Stimulated activated CD4-positive, alpha-beta T cell treated with anti-CD3 and anti-CD28 coated beads, Interleukin-4, amount 100 ng/mL, for 48 hours (primary cell): ENCODE results near the gene TAF1B.
"Not testable (repeated sequence)": the region's sequence is repeated elsewhere in the genome, so short reads cannot be mapped to it uniquely, and the experiment has no call there.

Experiments used
- DNase-seq, 2 donors: peaks; one replicate each; pipeline ENCODE4 v3.0.0-alpha.2; 2020; ENCODE audit warnings: low read depth in 2 of 2

Gene TAF1B

GRCh38 chr2:9830685-9831410 lies 12.4 kb upstream of the TAF1B start:
- no peak for DNase-seq

GRCh38 chr2:9831670-9832069 lies 11.6 kb upstream of the TAF1B start:
- DNase-seq, result no peak

- DNase-seq, result no peak
Observed at GRCh38 chr2:9832586-9832985, 10.7 kb upstream of the TAF1B start.

GRCh38 chr2:9835068-9835467 lies 8.2 kb upstream of the TAF1B start:
- not testable (repeated sequence) for DNase-seq

- DNase-seq, result no peak
Observed at GRCh38 chr2:9836074-9836473, 7.2 kb upstream of the TAF1B start.

- no peak for DNase-seq
Observed at GRCh38 chr2:9836517-9836916, 6.8 kb upstream of the TAF1B start.

GRCh38 chr2:9837451-9837850 lies 5.8 kb upstream of the TAF1B start:
- no peak for DNase-seq

GRCh38 chr2:9838391-9838790 lies 4.9 kb upstream of the TAF1B start:
- no peak for DNase-seq

GRCh38 chr2:9842487-9843228 lies 616 bp upstream of the TAF1B start:
- no peak for DNase-seq

- DNase-seq, result no peak
Observed at GRCh38 chr2:9844036-9844483, 786 bp downstream of the TAF1B start.

GRCh38 chr2:9844576-9844975 lies 1.3 kb downstream of the TAF1B start:
- DNase-seq, result no peak

GRCh38 chr2:9846554-9846953 lies 3.3 kb downstream of the TAF1B start:
- DNase-seq, result no peak

- no peak for DNase-seq
Observed at GRCh38 chr2:9847140-9847539, 3.9 kb downstream of the TAF1B start.

- no peak for DNase-seq
Observed at GRCh38 chr2:9852881-9853280, 9.6 kb downstream of the TAF1B start.

- DNase-seq, result no peak
Observed at GRCh38 chr2:9857814-9858729, 14.8 kb downstream of the TAF1B start.

GRCh38 chr2:9858730-9859068 lies 15.4 kb downstream of the TAF1B start:
- DNase-seq, result no peak

- DNase-seq, result not testable (repeated sequence)
Observed at GRCh38 chr2:9860922-9861580, 17.8 kb downstream of the TAF1B start.

- DNase-seq, result no peak
Observed at GRCh38 chr2:9867881-9868280, 24.6 kb downstream of the TAF1B start.

GRCh38 chr2:9873337-9873736 lies 30.1 kb downstream of the TAF1B start:
- no peak for DNase-seq

GRCh38 chr2:9877026-9877425 lies 33.8 kb downstream of the TAF1B start:
- DNase-seq, result no peak

- no peak for DNase-seq
Observed at GRCh38 chr2:9877726-9878125, 34.5 kb downstream of the TAF1B start.
